Measurements from ENCODE around the gene MRPS2. TPM values are rescaled to one million over a fixed set of nuclear protein-coding genes. Genes with fewer than 3 reads are reported as not detected.

Gene MRPS2
- total RNA-seq, 1 experiment from 2014 or later: 84.4 TPM

- TSS peak; percentile 25 for BruUV-seq (replicated peaks)
- H3F3A ChIP-seq (ENCODE audit: insufficient read depth, low read depth): peaks cover 21% of the 10 kb centered on the region; the same call in 1 of the 2 replicates
- 0 out of 2 replicates have a peak, but pooled peaks cover 7% of the 10 kb centered on the region for H3K36me3 ChIP-seq (ENCODE audit: low read depth)
- peaks cover 6% of the 10 kb centered on the region; the same call in 1 of the 2 replicates for H4K20me1 ChIP-seq (ENCODE audit: insufficient read depth)
- DNase-seq: no peak
- peak overlapping the region; percentile 92 for H3K4me3 ChIP-seq
- H2AFZ ChIP-seq: peak overlapping the region; percentile 80; the same call in 1 of the 2 replicates
- no peaks in the 10 kb centered on the region for H3K9me3 ChIP-seq (ENCODE audit: insufficient read depth, low read depth)
- peaks cover 31% of the 10 kb centered on the region for H3K4me1 ChIP-seq (replicated peaks; ENCODE audit: insufficient read depth)
- no peak for TF ChIP-seq CTCF (conservative IDR thresholded peaks at IDR 0.05)
- no peak for TF ChIP-seq EZH2 (IDR thresholded peaks at IDR 0.05; ENCODE audit: low read depth)
- intact Hi-C loops (cut with micrococcal nuclease; ENCODE audit: unreplicated experiment): no loop called here
- H3K27ac ChIP-seq: no peak overlapping the region
- CTCF ChIA-PET: interaction anchor here (0.7 to 1.0 kb wide), 2 partner anchors 19 to 69 kb away, joined by 5 to 26 read pairs; a partner anchor contains a TSS
- peak overlapping the region; percentile 99 for H3K4me2 ChIP-seq
- no peaks in the 10 kb centered on the region for H3K27me3 ChIP-seq (ENCODE audit: insufficient read depth, low read depth)
- POLR2A ChIA-PET (ENCODE audit: unreplicated experiment): no interaction called here
- no peaks in the 10 kb centered on the region for H3K9me2 ChIP-seq (ENCODE audit: insufficient read depth)
- peaks cover 52% of the 10 kb centered on the region for H3K79me2 ChIP-seq (ENCODE audit: low read depth)
These were observed 19.6 kb upstream of the MRPS2 start for GRCh38 chr9:135480940-135481310.

GRCh38 chr9:135482015-135482754, 18.3 kb upstream of the MRPS2 start:
- 0 out of 2 replicates have a peak, but pooled peaks cover 7% of the 10 kb centered on the region for H3K36me3 ChIP-seq (ENCODE audit: low read depth)
- no TSS peak for BruUV-seq (replicated peaks)
- H2AFZ ChIP-seq: no peak overlapping the region
- intact Hi-C loops (cut with micrococcal nuclease; ENCODE audit: unreplicated experiment): no loop called here
- no peaks in the 10 kb centered on the region for H3K9me3 ChIP-seq (ENCODE audit: insufficient read depth, low read depth)
- TF ChIP-seq EZH2 (IDR thresholded peaks at IDR 0.05; ENCODE audit: low read depth) (no peak), CTCF (conservative IDR thresholded peaks at IDR 0.05) (no peak)
- no peak overlapping the region for H3K4me3 ChIP-seq
- H3K9me2 ChIP-seq (ENCODE audit: insufficient read depth): no peaks in the 10 kb centered on the region
- no peak for DNase-seq
- CTCF ChIA-PET: interaction anchor here (0.7 kb wide), 1 partner anchor 1296 kb away, joined by 3 read pairs; no protein-coding TSS in a partner anchor
- no peaks in the 10 kb centered on the region for H3K27me3 ChIP-seq (ENCODE audit: insufficient read depth, low read depth)
- H3K27ac ChIP-seq: no peak overlapping the region
- H3K79me2 ChIP-seq (ENCODE audit: low read depth): peaks cover 45% of the 10 kb centered on the region
- H3F3A ChIP-seq (ENCODE audit: insufficient read depth, low read depth): peaks cover 15% of the 10 kb centered on the region; the same call in 1 of the 2 replicates
- H3K4me1 ChIP-seq (replicated peaks; ENCODE audit: insufficient read depth): peaks cover 24% of the 10 kb centered on the region
- POLR2A ChIA-PET (ENCODE audit: unreplicated experiment): no interaction called here
- no peak overlapping the region for H3K4me2 ChIP-seq
- H4K20me1 ChIP-seq (ENCODE audit: insufficient read depth): peaks cover 6% of the 10 kb centered on the region; the same call in 1 of the 2 replicates

- BruUV-seq (replicated peaks): no TSS peak
- Histone ChIP-seq H3K27ac (no peak overlapping the region), H2AFZ (no peak overlapping the region), H3K79me2 (ENCODE audit: low read depth) (peaks cover 30% of the 10 kb centered on the region), H3K4me2 (no peak overlapping the region), H3K4me1 (replicated peaks; ENCODE audit: insufficient read depth) (peaks cover 8% of the 10 kb centered on the region; the same call in 1 of the 2 replicates), H3K9me2 (ENCODE audit: insufficient read depth) (no peaks in the 10 kb centered on the region), H3K27me3 (ENCODE audit: insufficient read depth, low read depth) (no peaks in the 10 kb centered on the region), H3K36me3 (ENCODE audit: low read depth) (0 out of 2 replicates have a peak, but pooled peaks cover 7% of the 10 kb centered on the region), H3F3A (ENCODE audit: insufficient read depth, low read depth) (no peaks in the 10 kb centered on the region; the same call in 1 of the 2 replicates), H3K4me3 (no peak overlapping the region), H3K9me3 (ENCODE audit: insufficient read depth, low read depth) (no peaks in the 10 kb centered on the region), H4K20me1 (ENCODE audit: insufficient read depth) (peaks cover 9% of the 10 kb centered on the region; the same call in 1 of the 2 replicates)
- DNase-seq: no peak
- intact Hi-C loops (cut with micrococcal nuclease; ENCODE audit: unreplicated experiment): no loop called here
- ChIA-PET CTCF (no interaction called here), POLR2A (ENCODE audit: unreplicated experiment) (no interaction called here)
- TF ChIP-seq CTCF (conservative IDR thresholded peaks at IDR 0.05) (no peak), EZH2 (IDR thresholded peaks at IDR 0.05; ENCODE audit: low read depth) (no peak)
These were observed 15.8 kb upstream of the MRPS2 start for GRCh38 chr9:135484460-135485277.
